GM12875 (cell line): Measurements from ENCODE around the gene PIGT.

ENCODE experiments used
- H3K4me3 ChIP-seq: one replicate; pipeline ENCODE4 v1.5.1; 2011; ENCODE audit warnings: low read depth, low read length, control low read depth
- CTCF ChIP-seq: IDR thresholded peaks from 2 replicates; pipeline ENCODE4 v1.5.1; 2011; ENCODE audit warnings: low read depth, mild to moderate bottlenecking, control low read depth, inconsistent platforms, low read length, moderate library complexity, borderline replicate concordance; ENCODE audit not compliant: insufficient read depth

Gene PIGT

DNA sequence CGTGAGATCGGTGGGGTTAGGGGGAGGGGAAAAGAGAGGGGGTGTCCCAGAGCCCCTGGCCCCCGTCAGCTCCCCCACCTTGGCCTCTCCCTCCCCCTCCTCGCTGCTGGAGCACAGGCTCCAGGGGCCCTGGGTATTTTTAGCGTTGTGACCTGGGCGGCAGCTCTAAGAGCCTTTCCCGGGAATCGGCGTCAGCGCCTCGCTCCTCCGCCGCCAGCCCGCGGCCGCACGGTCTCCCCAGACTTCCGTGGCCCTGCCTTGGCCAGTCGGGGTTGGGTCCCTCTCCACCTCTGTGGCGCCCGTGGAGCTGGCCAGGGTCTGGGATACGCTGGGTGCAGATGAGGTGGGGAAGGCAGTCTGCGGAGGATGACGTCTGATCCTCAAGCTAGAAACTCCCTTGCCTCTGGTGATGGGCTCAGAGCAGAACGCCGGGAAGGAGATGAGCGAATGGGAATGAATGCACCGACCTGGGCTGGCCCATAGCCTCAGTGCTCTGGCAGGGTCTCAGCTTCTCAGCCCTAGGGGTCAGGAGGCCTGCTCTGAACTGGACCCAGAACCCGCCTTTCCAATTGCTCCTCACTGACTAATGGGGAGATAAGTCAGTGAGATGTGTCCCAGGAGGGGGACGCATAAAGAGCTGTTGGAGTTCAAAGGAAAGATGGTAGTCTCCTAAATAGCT, 8.7 kb upstream of the PIGT start:
- no peak for TF ChIP-seq CTCF
- no peak overlapping the region for H3K4me3 ChIP-seq

DNA sequence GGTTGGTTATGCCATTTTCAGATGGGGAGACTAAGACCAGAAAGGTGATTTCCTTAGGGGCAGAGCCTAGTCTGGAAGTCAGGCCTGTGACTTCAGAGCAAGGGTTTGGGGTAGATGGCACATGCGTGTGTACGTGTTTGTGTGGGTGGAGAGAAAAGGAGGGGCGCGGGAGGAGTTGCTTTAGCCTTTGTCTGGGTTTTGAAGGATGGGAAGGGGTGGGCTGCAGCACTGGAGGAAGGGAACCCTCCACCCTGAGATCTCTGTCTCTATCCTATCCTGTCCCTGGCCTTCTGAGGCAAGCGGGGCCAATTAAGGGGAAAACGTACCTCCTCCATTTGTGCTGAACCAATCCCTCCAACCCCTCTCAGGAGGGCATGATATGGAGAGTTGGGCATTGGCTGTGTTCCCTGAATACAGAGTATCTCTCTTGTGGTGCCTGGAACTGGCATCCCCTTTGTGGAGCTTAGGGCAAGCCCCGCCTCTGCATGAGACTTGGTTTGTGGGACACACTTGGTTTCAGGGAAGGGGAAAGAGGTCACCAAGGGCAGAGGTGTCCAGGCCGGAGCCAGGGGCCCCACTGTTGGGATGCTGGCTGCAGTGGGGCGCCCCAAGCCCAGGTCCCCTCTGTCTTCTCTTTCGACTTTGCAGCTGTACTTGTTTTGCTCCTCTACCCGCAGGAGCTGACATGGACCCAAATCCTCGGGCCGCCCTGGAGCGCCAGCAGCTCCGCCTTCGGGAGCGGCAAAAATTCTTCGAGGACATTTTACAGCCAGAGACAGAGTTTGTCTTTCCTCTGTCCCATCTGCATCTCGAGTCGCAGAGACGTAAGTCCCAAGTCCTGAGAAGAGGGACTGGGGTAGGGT, 7.9 kb upstream of the PIGT start, which contains the start of gene DBNDD2:
Gene DBNDD2 (plus strand): TSS at position 507 of the 863 bp plus-strand sequence. CDS start 179 bp downstream, at position 686.
- H3K4me3 ChIP-seq: no peak within 1 kb of the TSS
- TF ChIP-seq CTCF: no peak

DNA sequence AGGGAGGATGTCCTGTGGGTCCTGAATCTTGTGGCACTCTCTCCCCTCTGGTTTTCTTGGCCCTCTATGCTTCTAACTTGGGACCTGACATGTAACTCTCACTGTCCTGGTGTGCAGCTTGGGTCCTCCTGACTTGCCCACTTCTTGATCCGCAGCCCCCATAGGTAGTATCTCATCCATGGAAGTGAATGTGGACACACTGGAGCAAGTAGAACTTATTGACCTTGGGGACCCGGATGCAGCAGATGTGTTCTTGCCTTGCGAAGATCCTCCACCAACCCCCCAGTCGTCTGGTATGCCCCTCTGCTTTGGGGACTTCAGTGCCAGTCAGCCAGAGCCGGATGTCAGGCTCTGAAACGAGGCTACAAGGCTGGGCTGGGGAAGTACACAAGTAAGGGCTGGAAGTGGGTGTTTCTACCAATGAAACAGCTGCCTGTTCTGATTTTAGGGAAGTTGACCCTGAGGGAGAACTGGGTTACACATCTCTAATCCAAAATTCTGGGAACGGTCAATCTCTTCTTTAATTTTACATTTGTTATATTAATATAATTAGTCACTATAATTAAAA, 7.2 kb upstream of the PIGT start:
- H3K4me3 ChIP-seq: no peak overlapping the region
- no peak for TF ChIP-seq CTCF

DNA sequence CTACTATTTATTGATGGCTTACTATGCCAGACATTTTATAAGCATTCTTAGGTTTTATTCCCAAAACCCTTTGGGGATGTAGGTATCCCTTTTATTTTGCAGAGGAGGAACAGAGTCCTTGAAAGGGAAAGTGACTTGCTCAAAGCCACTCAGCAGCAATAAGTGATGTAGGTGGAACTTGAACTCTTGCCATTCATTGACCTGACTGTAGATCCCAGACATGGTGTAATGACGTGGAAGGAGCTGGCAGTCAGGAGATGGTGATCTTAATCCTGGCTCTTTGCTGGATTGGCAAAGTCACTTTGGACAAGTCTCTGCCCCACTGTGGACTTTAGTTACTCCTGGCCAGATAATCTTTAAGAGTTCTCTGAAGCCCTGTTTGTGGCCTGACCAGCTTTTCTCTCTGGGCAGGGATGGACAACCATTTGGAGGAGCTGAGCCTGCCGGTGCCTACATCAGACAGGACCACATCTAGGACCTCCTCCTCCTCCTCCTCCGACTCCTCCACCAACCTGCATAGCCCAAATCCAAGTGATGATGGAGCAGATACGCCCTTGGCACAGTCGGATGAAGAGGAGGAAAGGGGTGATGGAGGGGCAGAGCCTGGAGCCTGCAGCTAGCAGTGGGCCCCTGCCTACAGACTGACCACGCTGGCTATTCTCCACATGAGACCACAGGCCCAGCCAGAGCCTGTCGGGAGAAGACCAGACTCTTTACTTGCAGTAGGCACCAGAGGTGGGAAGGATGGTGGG, 6.2 kb upstream of the PIGT start:
- TF ChIP-seq CTCF: no peak
- H3K4me3 ChIP-seq: no peak overlapping the region

DNA sequence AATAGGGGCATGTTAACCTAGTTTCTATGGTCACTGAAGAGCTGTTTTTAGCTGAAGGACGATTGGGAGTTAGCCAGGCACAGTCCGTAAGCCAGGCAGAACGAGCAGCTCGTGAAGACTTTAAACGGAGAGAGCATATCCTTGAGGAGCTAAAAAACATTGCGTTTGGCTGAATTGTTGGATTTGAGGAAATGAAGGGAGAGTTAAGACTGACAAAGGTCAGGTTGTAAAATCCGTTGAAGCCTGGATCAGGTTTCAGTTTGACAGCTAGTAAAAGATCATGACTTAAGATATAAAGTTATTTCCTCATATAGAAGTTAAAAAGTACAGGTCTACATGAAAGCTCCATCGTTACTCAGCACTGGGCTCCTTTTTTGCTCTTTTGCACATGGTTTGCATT, 5.1 kb upstream of the PIGT start:
- no peak overlapping the region for H3K4me3 ChIP-seq
- TF ChIP-seq CTCF: no peak

DNA sequence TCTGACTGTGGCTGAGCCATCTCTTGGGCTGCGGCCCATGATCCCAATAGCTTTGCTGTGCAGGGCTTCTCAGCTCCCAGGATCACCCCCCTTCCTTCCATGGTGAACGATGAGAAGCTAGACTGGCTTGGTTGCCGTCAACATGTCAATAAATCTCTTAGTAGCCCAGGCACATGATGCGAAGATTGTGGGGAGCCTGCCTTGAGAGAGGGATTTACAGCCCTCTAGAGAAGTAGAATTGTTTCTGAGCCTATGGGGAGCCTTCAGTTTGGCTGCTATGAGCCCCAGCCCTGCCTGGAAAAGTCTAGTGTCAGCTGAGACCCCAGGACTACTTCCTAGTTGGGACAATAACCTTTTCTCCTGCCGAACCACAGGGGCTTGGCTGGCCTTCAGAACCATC, 3.3 kb upstream of the PIGT start:
- no peak for TF ChIP-seq CTCF
- no peak overlapping the region for H3K4me3 ChIP-seq
